Caco-2 (cell line): ENCODE measurements around the gene HTRA2. TPM values are rescaled to one million over a fixed set of nuclear protein-coding genes. Genes with fewer than 3 reads are reported as not detected.

Source experiments
- BruUV-seq: library from RNA; stranded (reverse); fragments of 400-500 nt; replicated peaks from 2 replicates; lab custom pipeline; 2021; lab: Mats Ljungman, UMichigan
- CTCF ChIA-PET: fragments of 300-600 bp; sonication (Branson Sonifier 250); formaldehyde crosslinking; loops from one replicate; lab custom pipeline; 2022; ENCODE audit warnings: antibody characterized with exemption; lab: Charles Lee
- POLR2A ChIA-PET: fragments of 300-600 bp; sonication (Branson Sonifier 250); formaldehyde crosslinking; loops from one replicate; lab custom pipeline; 2022; ENCODE audit warnings: antibody characterized with exemption; lab: Charles Lee
- DNase-seq, 2 experiments: peaks; one replicate each; pipeline versions ENCODE4 v3.0.0 to v3.0.0-alpha.2; 2020 to 2022
- H3K27me3 ChIP-seq: replicated peaks from 2 replicates; pipeline ENCODE4 v1.6.0; 2011; ENCODE audit warnings: low read length; ENCODE audit not compliant: control insufficient read depth, insufficient read depth
- H3K36me3 ChIP-seq: 2 replicates; pipeline ENCODE4 v1.5.1; 2011; ENCODE audit warnings: low read length; ENCODE audit not compliant: control insufficient read depth, insufficient read depth
- H3K4me1 ChIP-seq: fragments of 250-450 bp; sonication (Bioruptor Pico); 2 replicates; pipeline ENCODE4 v1.5.1; 2020; ENCODE audit warnings: mild to moderate bottlenecking
- H3K4me3 ChIP-seq: 2 replicates; pipeline ENCODE4 v1.5.1; 2011; ENCODE audit warnings: low read depth, mild to moderate bottlenecking, control low read depth, low read length
- H3K9me3 ChIP-seq: fragments of 250-450 bp; sonication (Bioruptor Pico); 2 replicates; pipeline ENCODE4 v1.5.1; 2020; ENCODE audit warnings: mild to moderate bottlenecking, moderate library complexity
- H3K27ac Mint-ChIP-seq: one replicate; pipeline ENCODE4 v1.8.0; 2022; ENCODE audit warnings: mixed read lengths; ENCODE audit not compliant: unreplicated experiment
- H3K27me3 Mint-ChIP-seq: one replicate; pipeline ENCODE4 v1.8.0; 2022; ENCODE audit warnings: mixed read lengths; ENCODE audit not compliant: insufficient read depth, unreplicated experiment
- H3K36me3 Mint-ChIP-seq: one replicate; pipeline ENCODE4 v1.8.0; 2022; ENCODE audit warnings: mild to moderate bottlenecking, mixed read lengths; ENCODE audit not compliant: insufficient read depth, unreplicated experiment
- H3K4me1 Mint-ChIP-seq: one replicate; pipeline ENCODE4 v1.8.0; 2022; ENCODE audit warnings: low read depth, mixed read lengths; ENCODE audit not compliant: unreplicated experiment
- H3K4me3 Mint-ChIP-seq: one replicate; pipeline ENCODE4 v1.8.0; 2022; ENCODE audit warnings: mild to moderate bottlenecking, moderate library complexity, mixed read lengths; ENCODE audit not compliant: unreplicated experiment
- H3K9me3 Mint-ChIP-seq: one replicate; pipeline ENCODE4 v1.8.0; 2022; ENCODE audit warnings: mixed read lengths; ENCODE audit not compliant: unreplicated experiment
- CTCF ChIP-seq, 2 experiments: fragments of 200-600 bp in 1 of 2; IDR thresholded peaks; 1 replicate in 1 of 2; 2 replicates in 1 of 2; pipeline versions ENCODE4 v1.5.1 to v1.8.0; 2011 to 2022; ENCODE audit warnings: antibody characterized with exemption in 1 of 2, control low read depth in 1 of 2, inconsistent platforms in 1 of 2, low read depth in 1 of 2, low read length in 1 of 2, mild to moderate bottlenecking in 1 of 2, moderate library complexity in 1 of 2; ENCODE audit not compliant: insufficient read depth in 1 of 2, severe bottlenecking in 1 of 2, unreplicated experiment in 1 of 2
- intact Hi-C: fragments of 100-400 bp; cut with micrococcal nuclease; formaldehyde crosslinking; loops from one replicate; pipeline ENCODE4 v1.10.0; 2022; ENCODE audit not compliant: unreplicated experiment
- total RNA-seq: library from RNA; stranded (reverse); gene quantifications from 2 replicates; pipeline ENCODE4 v1.2.3, GENCODE V29; 2022

Gene HTRA2
- total RNA-seq, 1 experiment from 2014 or later = 27.3 TPM

DNA sequence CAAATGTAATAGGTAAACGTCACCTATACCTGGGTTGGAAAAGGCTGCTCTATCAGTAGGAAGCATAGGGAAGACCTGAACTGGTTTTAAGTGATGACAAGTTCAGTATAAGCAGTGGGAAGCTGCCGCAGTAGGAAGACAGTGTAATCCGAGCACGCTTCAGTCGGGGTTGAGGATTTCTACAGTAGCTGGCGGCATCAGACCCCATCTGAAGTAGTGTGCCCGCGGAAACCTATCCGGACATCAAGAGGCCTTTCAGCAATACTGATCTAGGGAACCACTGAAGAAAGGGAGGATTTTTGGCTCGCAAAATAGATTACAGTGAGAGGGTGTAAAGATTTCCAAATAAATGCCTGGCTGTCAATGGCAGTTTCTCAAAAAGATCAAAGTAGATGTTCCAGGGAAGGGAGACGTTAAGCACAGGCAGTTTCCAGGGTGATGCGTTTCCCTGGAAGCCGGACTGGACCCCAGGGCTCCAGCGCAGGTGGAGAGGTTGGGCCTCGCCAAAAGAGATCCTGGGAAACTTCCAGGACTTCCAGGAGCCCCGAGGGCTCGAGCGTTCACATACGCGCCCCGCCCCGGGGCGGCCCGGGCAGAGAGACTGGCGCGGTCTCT lies 18.7 kb downstream of the HTRA2 start:
- no peaks in the 10 kb centered on the region for H3K36me3 ChIP-seq
- H3K9me3 Mint-ChIP-seq = no peaks in the 10 kb centered on the region
- POLR2A ChIA-PET = interaction anchor here (1.0 kb wide), 1 partner anchor 10 kb away, joined by 3 read pairs; no protein-coding TSS in a partner anchor
- peaks cover 8% of the 10 kb centered on the region for H3K36me3 Mint-ChIP-seq
- H3K27me3 ChIP-seq = no peaks in the 10 kb centered on the region
- intact Hi-C loops = loop anchor here (2.0 kb wide), 1 partner anchor 66 kb away; the partner anchor contains the start of genes CCDC142 and TTC31
- H3K4me1 ChIP-seq = peaks cover 20% of the 10 kb centered on the region
- no peak for TF ChIP-seq CTCF (IDR thresholded peaks at IDR 0.05; ENCODE audit: insufficient read depth in 1 of 2, low read depth in 1 of 2, low read length in 1 of 2, severe bottlenecking in 1 of 2, unreplicated experiment in 1 of 2)
- no TSS peak for BruUV-seq
- H3K4me1 Mint-ChIP-seq = peaks cover 13% of the 10 kb centered on the region
- H3K4me3 Mint-ChIP-seq = peak overlapping the region; percentile 87
- no peaks in the 10 kb centered on the region for H3K9me3 ChIP-seq
- H3K4me3 ChIP-seq = peak overlapping the region; percentile 74
- CTCF ChIA-PET = no interaction called here
- no peaks in the 10 kb centered on the region for H3K27me3 Mint-ChIP-seq
- no peak for DNase-seq
- peak overlapping the region; percentile 51 for H3K27ac Mint-ChIP-seq

DNA sequence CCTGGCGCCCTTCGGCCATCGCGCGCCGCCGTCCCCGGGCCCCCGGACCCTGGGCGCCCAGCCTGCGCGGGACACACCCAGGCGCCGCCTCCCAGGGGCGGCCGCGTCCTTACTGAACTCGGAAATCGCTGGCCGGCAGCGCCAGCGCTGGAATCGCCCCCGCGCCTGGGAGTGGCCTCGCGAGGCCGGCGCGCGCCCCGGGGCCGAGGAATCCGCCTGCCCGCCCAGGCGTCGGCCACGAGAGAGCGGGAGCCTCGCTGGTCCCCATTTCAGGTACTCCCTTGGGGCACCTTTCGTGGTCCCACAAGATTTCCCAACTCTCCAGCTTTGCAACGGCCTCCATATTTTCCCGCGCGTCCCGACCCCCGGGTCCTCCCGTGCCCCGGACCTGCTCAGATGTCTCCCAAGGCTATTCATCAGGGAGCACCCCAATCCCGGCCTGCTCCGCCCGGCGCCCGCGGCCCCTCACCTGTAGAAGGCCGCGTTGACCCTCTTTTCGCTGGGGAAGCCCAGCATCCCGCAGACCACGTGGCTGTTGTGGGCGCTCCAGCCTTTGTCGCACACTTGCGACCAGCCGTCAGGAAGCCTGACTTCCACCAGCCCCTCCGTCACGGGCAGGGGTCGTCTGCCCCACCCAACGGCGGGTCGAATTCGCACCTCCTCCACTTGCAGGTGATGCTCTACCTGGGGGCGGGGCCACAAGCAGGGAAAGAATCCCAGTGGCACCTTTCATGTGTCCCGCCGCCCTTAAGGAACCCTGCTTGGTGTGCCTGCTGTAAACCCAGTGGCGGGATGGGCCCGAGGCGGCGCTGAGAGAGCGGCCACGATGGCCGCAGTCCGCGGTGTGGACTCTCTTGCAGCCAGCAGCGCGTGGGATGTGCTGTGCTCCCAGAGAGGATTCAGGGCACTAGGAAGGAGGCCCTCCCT lies 19.4 kb downstream of the HTRA2 start:
- peak overlapping the region; percentile 94 for H3K27ac Mint-ChIP-seq
- H3K9me3 Mint-ChIP-seq = no peaks in the 10 kb centered on the region
- Histone ChIP-seq H3K36me3 (no peaks in the 10 kb centered on the region), H3K4me1 (peaks cover 22% of the 10 kb centered on the region), H3K4me3 (peak overlapping the region; percentile 74), H3K9me3 (no peaks in the 10 kb centered on the region), H3K27me3 (no peaks in the 10 kb centered on the region)
- intact Hi-C loops = loop anchor here (1.0 to 2.0 kb wide), 4 partner anchors 20 to 66 kb away; partner anchors contain the start of genes AUP1, CCDC142, HTRA2 and PCGF1
- peak overlapping the region; percentile 87 for H3K4me3 Mint-ChIP-seq
- peak; percentile 88 to 90 for DNase-seq
- H3K36me3 Mint-ChIP-seq = peaks cover 8% of the 10 kb centered on the region
- POLR2A ChIA-PET = interaction anchor here (1.0 kb wide), 1 partner anchor 10 kb away, joined by 3 read pairs; no protein-coding TSS in a partner anchor
- H3K4me1 Mint-ChIP-seq = peaks cover 13% of the 10 kb centered on the region
- TSS peak; percentile 59 for BruUV-seq
- no peaks in the 10 kb centered on the region for H3K27me3 Mint-ChIP-seq
- CTCF ChIA-PET = no interaction called here
- TF ChIP-seq CTCF (IDR thresholded peaks at IDR 0.05; ENCODE audit: insufficient read depth in 1 of 2, low read depth in 1 of 2, low read length in 1 of 2, severe bottlenecking in 1 of 2, unreplicated experiment in 1 of 2) = no peak

DNA sequence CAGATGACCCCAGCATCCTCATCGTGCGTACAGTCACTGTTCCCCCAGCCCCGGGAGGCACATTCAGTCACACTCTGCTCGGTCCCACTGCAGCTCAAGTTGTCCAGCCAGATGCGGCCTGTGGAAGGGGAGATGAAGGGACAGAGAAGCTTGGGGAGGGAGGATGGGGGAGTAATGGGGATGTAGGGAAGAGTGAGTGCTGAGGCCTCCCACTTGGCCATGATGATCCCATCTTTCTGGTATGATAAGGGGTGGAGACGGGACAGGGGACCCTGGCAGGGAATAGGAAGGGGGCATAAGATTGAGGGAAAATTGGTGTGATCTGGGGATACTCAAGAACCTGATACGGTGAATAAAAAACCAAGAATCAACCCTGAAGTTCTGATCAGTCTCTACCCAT lies 20.5 kb downstream of the HTRA2 start:
- TF ChIP-seq CTCF (IDR thresholded peaks at IDR 0.05; ENCODE audit: insufficient read depth in 1 of 2, low read depth in 1 of 2, low read length in 1 of 2, severe bottlenecking in 1 of 2, unreplicated experiment in 1 of 2) = no peak

More for the DNA sequence above, 20.5 kb downstream of the HTRA2 start:
- H3K27me3 Mint-ChIP-seq = no peaks in the 10 kb centered on the region
- no peaks in the 10 kb centered on the region for H3K27me3 ChIP-seq
- H3K4me3 Mint-ChIP-seq = peak overlapping the region; percentile 87
- DNase-seq = no peak
- no peaks in the 10 kb centered on the region for H3K9me3 ChIP-seq
- POLR2A ChIA-PET = interaction anchor here (0.6 kb wide), 1 partner anchor 15 kb away, joined by 4 read pairs; no protein-coding TSS in a partner anchor
- intact Hi-C loops = no loop called here
- H3K36me3 Mint-ChIP-seq = peaks cover 8% of the 10 kb centered on the region
- BruUV-seq = no TSS peak
- no peaks in the 10 kb centered on the region for H3K9me3 Mint-ChIP-seq
- peak overlapping the region; percentile 74 for H3K4me3 ChIP-seq
- CTCF ChIA-PET = no interaction called here
- no peaks in the 10 kb centered on the region for H3K36me3 ChIP-seq
- peak overlapping the region; percentile 94 for H3K27ac Mint-ChIP-seq
- peaks cover 22% of the 10 kb centered on the region for H3K4me1 ChIP-seq
- H3K4me1 Mint-ChIP-seq = peaks cover 13% of the 10 kb centered on the region
